A172 (cell line): ENCODE data around the gene ZMYND8. TPM values are rescaled to one million over a fixed set of nuclear protein-coding genes. Genes with fewer than 3 reads are reported as not detected.

ENCODE experiments used
- DNase-seq: peaks from one replicate; pipeline ENCODE4 v3.0.0-alpha.2; 2015; ENCODE audit warnings: low spot score
- total RNA-seq: library from RNA; depleted of rRNA; stranded (reverse); fragments of >200 nt; shearing (Covaris generic); gene quantifications from 2 replicates; pipeline ENCODE4 v1.2.3, GENCODE V29; 2014

The ZMYND8 gene
- total RNA-seq, 1 experiment from 2014 or later = 22.1 TPM

DNA sequence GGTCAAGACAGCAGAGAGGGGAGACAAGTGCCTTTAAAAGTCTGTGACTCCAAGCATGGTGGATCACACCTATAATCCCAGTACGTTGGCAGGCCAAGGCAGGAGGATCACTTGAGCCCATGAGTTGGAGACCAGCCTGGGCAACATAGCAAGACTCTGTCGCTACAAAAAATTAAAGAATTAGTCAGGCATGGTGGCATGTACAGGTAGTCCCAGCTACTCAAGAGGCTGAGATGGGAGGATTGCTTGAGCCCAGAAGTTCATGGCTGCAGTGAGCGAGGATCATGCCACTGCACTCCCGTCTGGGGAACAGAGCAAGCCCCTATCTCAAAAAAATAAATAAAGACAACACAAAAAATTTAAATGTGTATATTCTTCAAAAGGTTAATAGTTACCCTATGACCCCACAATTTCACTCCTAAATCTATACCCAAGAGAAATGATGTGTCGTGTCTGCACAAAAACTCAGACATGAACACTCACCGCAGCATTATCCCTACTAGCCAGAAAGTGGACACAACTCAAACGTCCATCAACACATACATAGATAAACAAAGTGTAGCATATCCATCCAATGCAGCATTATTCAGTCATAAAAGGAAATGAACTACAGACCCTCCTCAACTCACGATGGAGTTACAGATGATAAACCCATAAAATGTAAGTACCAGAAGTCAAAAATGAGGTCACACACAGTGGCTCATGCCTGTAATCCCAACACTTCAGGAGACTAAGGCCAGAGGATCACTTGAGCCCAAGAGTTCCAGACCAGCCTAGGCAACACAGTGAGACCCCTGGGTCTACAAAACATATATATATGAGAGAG, 23.9 kb downstream of the ZMYND8 start:
- no peak for DNase-seq

DNA sequence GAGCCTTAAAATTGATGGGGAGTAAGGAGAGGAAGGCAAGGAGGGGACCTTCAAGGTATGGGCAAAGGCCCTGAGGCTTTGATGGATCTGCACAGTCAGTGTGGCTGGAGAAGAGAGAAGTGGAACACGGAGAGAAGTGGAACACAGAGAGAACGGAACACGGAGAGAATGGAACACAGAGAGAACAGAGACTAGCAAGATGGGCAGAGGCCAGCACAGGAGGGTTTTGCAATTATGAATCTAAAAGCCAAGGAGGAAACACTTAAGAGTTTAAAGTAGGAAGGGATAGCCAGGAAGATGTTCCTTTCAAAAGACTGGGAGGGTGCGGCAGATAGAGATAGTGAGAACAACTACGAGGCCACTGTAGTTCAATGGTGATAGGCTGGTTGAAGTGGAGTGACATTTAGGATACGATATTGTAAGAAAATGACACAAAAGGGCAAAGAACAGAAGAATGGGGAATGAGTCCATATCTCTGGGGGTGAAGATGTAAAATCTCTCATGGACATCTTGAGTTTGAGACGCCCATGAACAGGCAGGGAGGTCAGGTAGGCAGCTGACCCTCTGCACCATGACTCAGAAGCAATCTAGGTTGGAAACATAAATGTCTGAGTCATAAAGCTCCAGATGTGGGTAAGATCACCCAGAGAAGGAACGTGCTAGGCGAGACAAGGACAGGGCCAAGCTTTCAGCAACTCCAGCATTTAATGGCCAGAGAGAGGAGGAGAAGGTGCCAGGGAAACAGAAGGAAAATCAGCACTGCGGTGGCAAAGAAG, 25.4 kb downstream of the ZMYND8 start:
- DNase-seq = peak; percentile 96

DNA sequence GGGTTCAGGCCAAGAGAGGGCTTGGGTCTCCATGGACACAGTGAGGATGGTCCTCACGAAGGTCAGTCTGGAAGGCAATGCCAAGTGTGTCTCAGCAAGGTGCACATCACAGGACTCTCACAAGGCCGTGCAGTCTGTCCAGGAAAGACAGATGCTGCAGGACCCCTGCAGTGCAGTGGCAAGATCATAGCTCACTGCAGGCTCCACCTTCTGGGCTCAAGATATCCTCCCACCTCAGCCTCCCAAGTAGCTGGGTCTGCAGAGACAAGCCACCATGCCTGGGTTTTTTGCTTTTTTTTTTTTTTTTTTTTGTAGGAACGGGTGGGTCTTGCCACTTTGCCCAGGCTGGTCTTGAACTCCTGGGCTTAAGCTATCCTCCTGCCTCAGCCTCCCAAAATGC, 26.4 kb downstream of the ZMYND8 start:
- no peak for DNase-seq

DNA sequence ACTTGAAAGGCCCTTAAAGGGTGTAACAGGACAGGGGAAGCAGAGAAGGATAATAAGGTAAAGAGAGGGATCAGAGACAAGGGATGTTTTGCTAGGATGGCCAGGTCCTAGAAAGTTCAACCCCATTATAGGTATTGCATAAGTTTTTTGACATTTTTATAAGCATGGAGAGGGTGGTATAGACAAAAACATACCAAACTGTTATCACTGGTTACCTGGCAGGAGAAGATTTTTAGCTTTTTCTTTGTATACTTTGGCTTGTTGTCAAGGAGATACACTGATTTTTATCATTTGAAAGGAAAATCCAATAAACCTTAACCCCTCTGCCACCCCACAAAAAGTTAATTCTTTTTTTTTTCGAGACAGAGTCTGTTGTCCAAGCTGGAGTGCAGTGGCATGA, 28.4 kb downstream of the ZMYND8 start:
- DNase-seq = no peak

DNA sequence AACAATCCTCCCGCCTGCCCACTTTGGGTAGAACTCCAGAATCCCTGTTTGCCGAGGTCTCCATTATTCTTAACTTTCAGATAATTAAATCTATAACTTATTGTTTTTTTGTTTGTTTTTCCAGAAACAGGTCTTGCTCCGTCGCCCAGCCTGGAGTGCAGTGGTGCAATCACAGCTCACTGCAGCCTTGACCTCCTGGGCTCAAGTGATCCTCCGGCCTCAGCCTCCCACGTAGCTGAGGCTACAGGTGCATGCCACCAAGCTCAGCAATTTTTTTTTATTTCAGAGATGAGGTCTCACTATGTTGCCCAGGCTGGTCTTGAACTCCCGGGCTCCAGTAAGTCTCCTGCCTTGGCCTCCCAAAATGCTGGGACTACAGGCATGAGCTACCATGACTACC, 28.8 kb downstream of the ZMYND8 start:
- no peak for DNase-seq

DNA sequence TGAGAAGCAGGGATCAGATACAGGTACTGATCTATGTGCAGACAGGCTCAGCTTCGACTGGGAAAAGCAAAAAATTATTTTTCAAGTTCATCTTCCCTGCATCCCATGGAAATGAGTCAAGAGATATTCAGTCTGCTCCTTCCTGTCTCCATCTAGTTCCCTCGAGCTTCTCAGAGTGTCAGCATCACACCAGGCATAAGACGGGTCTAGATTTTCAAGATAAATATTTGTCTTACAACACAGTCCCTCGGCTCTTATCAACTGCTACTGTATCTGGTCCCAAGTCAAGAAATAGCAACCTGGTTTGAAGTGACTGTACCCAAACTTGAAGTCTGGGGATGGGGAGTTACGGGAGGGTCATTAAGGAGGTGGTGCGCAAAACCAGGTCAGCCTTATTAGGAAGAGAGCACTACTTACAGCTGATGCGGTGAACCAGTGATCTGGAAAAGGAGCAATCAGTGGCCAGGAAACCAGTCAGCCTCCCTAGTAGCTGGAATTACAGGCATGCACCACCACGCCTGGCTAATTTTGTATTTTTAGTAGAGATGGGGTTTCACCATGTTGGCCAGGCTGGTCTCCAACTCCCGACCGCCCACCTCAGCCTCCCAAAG, 29.7 kb downstream of the ZMYND8 start:
- DNase-seq = peak; percentile 60

DNA sequence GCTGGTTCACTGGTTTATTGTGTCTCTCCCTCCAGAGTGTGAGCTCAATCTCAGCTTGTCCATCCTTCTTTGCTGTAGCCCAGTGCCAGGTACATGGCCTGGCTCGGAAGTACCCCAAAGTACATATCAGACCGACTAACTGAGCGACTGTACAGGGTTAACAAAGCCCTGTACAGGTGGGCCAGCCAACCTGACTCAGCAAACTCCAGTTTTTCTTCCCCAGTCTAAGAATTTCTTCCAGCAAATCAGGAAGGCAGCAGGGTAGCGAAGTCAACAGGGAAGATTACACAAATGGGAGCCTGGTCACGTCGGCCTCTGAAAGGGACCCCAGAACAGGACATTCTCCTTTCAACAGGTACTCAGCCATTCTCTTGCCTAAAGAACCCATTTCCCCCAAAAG, 31.3 kb downstream of the ZMYND8 start:
- DNase-seq = no peak

DNA sequence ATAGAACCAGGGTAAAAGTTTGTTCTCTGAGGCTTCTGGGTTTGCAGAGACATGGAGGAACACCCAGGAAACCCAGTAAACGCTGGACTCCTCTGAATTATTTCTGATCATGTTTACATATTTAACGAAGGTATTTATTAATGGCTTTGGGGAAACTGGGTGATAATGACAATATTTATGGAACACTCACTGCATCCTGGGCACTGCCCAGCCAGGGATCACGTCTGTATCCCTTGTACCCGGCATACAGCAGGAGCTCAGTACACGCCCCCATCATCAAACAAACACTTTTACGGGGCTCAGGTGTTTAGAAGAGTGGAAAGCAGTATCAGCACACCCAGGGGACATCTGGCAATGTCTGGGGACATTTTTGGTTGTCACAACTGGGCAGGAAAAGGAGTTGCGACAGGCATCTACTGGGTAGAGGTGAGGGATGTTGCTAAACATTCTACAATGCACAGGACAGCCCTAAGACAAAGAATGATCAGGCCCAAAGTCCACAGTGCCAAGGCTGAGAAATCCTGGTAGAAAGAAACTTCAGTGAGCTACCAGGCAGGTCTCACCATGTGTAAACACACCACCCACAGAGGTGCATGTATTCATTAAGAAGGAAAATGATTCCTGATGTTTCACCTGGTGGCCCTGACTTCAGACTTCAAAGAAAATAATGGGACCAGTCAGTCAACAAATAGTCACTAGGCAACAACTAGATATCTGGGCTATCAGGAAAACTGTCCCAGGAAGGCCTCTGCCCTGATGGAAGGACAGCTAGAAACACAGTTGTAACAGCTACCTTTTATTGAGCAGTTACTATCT, 35.3 kb downstream of the ZMYND8 start:
- DNase-seq = no peak

DNA sequence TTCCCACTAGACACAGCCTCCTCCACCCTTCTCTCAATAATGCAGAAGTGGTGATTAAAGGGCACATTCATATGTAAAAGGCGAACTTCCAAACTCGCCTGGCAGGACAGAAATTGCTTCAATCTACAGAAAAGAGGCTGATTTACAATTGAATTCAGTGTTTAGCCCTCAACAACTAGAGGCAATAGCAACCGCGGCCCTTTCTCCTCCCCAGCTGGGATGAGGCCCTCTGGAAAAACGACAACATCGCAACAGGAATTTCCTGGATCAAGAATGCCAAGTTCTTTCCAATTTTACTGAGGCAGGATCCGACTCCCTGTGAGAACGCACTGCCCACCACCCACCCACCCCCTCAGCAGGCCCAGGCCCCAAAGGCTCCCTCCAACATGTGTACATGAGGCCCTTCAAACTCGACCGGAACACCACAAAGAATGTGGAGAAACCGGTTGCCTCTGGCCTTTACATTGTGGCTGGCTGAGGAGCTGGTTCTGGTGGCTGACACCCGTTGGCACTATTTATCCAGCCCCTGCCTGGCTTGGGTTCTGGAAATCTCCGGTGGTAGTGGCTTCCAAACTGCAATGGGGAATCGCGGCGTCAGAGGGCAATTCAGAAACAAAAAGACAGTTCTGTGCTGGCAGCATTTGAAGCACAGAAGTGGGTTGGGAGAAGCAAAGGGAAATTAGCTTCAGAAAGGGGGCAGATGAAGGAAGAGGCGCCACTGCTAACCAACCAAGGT, 36.8 kb downstream of the ZMYND8 start:
- DNase-seq = peak; percentile 21

DNA sequence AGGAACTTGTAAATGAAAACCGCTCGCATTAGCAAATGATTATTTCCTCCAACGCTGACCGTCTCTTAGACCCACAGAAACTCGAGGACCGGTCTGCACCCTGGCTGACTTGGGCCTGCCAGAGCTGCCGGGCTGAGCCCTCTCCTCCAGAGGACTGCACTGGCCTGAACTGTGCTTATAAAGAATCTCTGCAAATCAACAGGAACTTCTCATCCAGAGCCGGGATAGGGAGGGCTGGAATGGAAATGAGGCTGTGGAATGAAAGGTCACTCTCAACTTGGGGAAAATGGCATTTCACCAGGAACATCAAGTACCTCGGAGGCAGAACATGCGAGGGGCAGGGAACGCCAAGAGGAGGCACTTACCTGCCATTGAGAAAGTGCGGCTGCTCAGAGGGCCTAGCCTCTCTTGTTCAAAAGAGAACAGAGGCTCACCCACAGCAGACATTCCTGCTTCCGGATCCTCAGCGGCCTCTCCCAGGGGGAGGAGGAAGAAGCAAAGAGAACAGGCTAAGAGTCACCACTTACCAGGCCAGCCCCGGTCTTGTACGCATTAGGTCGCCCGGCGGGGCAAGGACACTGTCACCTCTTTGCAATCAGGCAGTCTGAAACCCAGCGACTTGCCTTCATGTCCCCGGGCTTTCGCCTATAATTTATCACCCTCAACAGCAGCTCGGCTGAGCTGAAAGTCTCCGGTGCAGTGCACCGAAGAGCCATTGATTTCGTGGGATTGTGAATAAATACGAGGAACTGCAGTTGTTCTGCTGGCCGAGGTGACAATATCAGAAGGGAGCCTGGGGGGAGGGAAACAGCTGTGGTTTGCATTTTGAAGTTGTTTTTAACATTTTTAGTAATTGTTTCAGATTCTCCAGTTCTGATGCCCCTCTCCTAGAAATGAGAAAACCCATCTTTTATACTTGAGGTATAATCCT, 37.6 kb downstream of the ZMYND8 start:
- peak; percentile 53 for DNase-seq

DNA sequence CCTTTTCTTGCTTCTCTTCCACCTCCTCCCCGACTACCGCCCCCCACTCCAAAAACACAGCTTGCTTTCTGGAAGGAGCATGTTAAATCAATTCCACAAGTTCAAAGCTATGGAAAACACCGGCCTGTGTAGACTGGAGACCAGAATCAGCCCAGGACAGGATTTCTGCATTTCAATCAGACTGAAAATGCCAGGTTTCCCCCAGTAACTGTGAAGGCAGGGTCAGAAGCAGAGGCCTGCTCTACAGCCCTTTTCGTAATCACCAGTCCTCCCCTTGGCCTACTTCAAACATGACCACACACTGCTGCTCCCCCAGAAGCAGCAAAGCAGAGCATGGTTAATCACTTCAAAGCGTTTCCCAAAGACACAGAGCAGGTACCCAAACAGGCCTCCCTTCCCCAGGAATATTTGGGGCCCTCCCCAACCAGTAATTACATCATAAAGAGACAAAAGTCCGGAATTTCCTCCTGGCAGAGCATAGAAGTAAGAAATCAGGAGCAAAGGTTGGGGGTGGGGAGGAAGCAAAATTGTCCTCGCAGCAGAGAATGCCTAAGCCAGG, 38.4 kb downstream of the ZMYND8 start:
- peak; percentile 52 for DNase-seq

DNA sequence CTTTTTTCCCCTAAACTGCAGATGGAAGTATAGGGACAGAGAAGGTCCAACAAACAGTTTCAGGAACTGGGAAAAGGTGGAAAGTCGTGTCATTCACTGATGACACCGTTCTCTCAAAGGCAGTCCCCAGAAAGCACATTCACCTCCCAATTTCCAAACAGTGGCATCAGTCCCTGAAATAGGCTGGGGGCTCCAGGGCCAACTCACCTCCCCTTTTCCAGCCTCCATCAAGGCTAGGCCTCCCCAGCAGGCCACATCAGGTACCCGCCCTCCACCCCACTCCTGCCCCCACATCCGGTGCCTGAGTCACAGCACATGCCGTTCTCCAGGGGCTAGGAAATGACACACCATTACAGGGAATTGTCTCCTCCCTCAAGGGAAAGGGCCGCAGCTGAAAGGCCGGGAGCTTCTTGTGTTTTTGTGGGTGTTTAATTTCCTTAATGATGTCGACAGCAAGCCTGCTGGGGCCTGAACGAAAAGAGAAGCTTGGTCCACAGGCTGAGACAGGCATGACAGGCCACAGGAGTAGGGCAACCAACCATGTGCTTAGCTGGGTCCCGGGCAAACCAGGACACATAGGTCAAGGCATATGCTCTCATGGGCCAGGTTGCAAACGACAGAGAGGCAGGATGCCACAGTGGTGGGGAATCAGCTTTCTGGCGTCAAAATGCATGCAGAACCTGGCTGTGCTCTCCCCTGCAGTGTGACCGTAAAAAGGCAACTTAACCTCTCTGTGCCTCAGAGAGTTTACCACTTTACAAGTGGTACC, 39.2 kb downstream of the ZMYND8 start:
- peak; percentile 97 for DNase-seq

DNA sequence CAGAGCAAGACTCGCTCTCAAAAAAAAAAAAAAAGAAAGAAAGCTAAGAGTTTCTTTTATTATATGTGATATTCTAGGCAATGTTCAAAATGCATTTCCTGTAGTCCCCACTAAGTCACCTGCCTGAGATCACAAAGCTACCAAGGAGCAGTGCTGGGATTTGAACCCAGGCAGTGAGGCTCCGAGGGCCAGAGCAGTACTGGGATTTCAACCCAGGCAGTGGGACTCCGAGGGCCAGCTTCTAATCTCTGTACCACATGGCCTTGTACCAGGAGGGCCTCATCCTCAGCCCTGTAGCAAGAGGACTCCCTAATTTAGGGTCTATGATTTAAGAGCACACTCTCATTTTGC, 39.7 kb downstream of the ZMYND8 start:
- no peak for DNase-seq

DNA sequence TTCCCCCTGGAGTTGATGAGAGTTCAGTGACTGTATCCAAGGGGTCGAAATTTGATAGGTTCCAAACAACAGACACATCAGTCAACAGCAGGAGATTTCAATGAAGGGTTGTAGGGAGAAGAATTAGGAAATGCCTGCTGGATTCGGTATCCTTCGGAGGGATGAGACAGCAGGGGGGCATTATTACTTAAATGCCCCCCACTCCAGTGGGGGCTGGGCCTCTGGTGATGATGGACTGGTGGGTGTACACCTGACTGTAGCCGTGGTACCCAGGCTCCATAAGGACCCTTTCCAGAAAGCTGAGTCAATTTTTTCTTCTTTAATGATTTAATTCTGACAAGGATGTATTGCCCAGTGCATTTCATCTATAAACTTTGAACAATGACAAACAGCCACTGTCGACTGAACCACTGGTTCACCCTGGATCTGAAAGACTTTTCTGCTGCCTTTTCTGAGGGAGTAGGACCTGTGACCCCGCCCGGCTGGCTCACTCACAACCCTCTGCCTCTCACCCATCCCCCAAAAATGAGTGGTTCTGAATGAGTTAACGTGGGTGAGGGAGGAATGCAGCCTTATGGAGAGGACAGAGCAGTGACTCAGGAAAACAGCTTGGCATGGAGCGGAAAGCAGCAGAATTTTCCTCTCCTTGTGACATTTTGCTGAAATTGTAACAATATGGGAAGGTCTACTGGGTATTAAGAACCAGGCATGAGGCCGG, 41.0 kb downstream of the ZMYND8 start:
- DNase-seq = peak; percentile 93

DNA sequence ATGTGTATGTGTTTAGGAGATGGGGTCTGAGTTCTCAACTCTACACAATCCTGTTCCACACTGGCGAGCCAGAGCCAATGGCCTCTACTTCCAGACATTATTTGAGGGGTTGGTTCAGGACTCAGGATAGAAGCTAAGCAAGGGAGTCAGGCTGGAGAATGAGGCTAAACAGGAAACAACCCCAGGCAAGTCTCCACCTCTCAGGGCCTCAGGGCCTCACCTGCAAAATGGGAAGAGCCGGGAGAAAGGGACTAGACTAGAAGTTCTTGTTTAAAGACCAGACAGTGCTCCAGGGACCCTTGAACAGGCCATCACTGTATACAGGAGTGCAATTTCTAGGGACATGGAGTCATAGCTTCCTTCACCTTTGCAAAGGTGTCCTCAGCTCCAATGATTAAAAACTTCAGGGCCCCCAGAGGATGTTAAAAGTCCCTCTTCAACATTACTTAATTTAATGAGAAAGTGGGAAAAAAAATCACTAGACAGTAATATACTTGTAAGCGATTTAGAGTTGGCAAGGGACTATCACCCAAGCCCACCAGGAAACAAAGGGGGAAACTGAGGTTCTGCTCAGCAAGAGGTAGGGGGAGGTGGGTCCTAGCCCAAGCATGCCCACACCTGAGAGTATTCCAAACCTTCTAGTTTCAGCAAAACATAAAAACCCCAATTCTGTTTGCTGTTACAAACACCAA, 41.7 kb downstream of the ZMYND8 start:
- no peak for DNase-seq

DNA sequence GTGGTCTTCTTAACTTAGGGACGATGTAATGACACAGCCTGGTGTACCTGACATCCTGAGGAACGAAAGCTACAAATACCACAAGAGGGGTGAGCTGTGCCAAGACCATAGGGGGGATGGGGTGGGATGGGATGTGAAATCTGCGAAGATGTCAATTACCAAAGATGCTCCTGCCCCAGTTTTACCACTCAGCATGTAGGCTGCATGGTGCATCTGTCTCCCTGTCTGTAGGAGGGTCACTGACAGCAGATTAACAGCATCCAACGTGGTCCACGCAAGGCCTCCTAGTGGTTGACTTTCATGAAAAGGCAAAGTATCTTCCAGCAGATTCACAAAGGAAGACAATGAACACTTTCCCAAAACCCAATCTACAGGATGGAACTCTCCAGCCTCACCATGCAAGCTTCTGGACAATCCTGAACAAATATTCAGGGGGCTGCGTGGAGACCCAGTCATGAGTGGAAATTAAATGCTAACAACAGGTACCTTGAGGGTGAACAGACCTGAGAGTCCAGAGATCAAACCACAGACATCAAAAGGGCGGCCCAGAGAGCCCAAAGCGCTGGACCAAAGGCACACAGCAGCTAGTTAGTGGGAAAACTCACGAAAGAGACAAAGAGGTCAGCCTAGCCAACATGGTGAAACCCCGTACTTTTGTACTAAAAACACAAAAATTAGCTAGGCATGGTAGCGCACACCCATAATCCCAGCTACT, 44.4 kb downstream of the ZMYND8 start:
- DNase-seq = no peak

DNA sequence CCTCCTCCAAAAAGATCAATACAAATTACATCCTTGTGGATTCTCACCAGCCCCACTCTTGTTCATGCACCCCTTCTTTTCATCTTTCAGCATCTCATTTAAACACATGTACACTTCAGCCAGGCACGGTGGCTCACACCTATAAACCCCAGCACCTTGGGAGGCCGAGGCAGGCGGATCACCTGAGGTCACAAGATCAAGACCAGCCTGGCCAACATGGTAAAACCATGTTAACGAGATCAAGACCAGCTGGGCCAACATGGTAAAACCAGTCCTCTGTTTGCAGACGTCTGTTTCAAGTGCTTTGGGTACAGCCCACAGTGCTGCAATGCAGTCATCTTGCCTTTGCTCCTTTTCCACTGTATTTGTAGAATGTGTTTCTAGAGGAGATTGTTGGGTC, 45.3 kb downstream of the ZMYND8 start:
- DNase-seq = no peak
